Muscle layer of colon (tissue), 2 donors: Measurements from ENCODE around the gene TNFSF8.

ENCODE experiments used
- H3K27ac ChIP-seq: one replicate; pipeline ENCODE4 v1.7.0; 2013; ENCODE audit warnings: low read depth, mild to moderate bottlenecking, low read length, moderate library complexity
- H3K27me3 ChIP-seq, 2 donors: one replicate each; pipeline ENCODE4 v1.7.0; 2013; ENCODE audit warnings: low read length in 2 of 2, mild to moderate bottlenecking in 2 of 2; ENCODE audit not compliant: insufficient read depth in 2 of 2, control insufficient read depth in 1 of 2
- H3K36me3 ChIP-seq: one replicate; pipeline ENCODE4 v1.7.0; 2013; ENCODE audit warnings: mild to moderate bottlenecking, low read length; ENCODE audit not compliant: insufficient read depth
- H3K4me1 ChIP-seq: one replicate; pipeline ENCODE4 v1.7.0; 2013; ENCODE audit warnings: mild to moderate bottlenecking, low read length; ENCODE audit not compliant: insufficient read depth
- H3K4me3 ChIP-seq, 2 donors: one replicate each; pipeline ENCODE4 v1.7.0; 2013; ENCODE audit warnings: low read length in 2 of 2, low read depth in 1 of 2, mild to moderate bottlenecking in 1 of 2, moderate library complexity in 1 of 2
- H3K9ac ChIP-seq: one replicate; pipeline ENCODE4 v1.7.0; 2013; ENCODE audit warnings: low read length
- H3K9me3 ChIP-seq: one replicate; pipeline ENCODE4 v1.7.0; 2013; ENCODE audit warnings: mild to moderate bottlenecking, low read length
- donor health status: abdominal sarcoma.
- donor health status: Adenocarcinoma of cecum.

Gene TNFSF8

GRCh38 chr9:114954956-114955582 lies 24.7 kb upstream of the TNFSF8 start:
- Histone ChIP-seq H3K4me1 (peaks cover 7% of the 10 kb centered on the region), H3K27ac (no peak overlapping the region), H3K4me3 (no peak overlapping the region)

GRCh38 chr9:114953959-114954358 lies 23.6 kb upstream of the TNFSF8 start:
- peaks cover 7% of the 10 kb centered on the region for H3K4me1 ChIP-seq

More at GRCh38 chr9:114954956-114955582, 24.7 kb upstream of the TNFSF8 start:
- Histone ChIP-seq H3K9me3 (no peaks in the 10 kb centered on the region), H3K9ac (no peak overlapping the region), H3K36me3 (no peaks in the 10 kb centered on the region), H3K27me3 (no peaks in the 10 kb centered on the region)

GRCh38 chr9:114953046-114953445 lies 22.7 kb upstream of the TNFSF8 start:
- Histone ChIP-seq H3K9ac (no peak overlapping the region), H3K27ac (no peak overlapping the region), H3K36me3 (no peaks in the 10 kb centered on the region), H3K4me1 (peaks cover 5% of the 10 kb centered on the region), H3K9me3 (no peaks in the 10 kb centered on the region), H3K27me3 (no peaks in the 10 kb centered on the region), H3K4me3 (no peak overlapping the region)

More at GRCh38 chr9:114953959-114954358, 23.6 kb upstream of the TNFSF8 start:
- Histone ChIP-seq H3K4me3 (no peak overlapping the region), H3K36me3 (no peaks in the 10 kb centered on the region), H3K9ac (no peak overlapping the region), H3K27me3 (no peaks in the 10 kb centered on the region), H3K27ac (no peak overlapping the region), H3K9me3 (no peaks in the 10 kb centered on the region)

GRCh38 chr9:114950761-114951160 lies 20.4 kb upstream of the TNFSF8 start:
- Histone ChIP-seq H3K9me3 (no peaks in the 10 kb centered on the region), H3K4me1 (no peaks in the 10 kb centered on the region), H3K9ac (no peak overlapping the region), H3K36me3 (no peaks in the 10 kb centered on the region), H3K4me3 (no peak overlapping the region), H3K27ac (no peak overlapping the region), H3K27me3 (no peaks in the 10 kb centered on the region)

GRCh38 chr9:114947058-114947457 lies 16.7 kb upstream of the TNFSF8 start:
- Histone ChIP-seq H3K27ac (no peak overlapping the region), H3K36me3 (no peaks in the 10 kb centered on the region), H3K9me3 (no peaks in the 10 kb centered on the region), H3K4me1 (no peaks in the 10 kb centered on the region), H3K27me3 (no peaks in the 10 kb centered on the region), H3K4me3 (no peak overlapping the region), H3K9ac (no peak overlapping the region)

GRCh38 chr9:114945616-114946412 lies 15.4 kb upstream of the TNFSF8 start:
- H3K4me1 ChIP-seq, result no peaks in the 10 kb centered on the region
- no peak overlapping the region for H3K9ac ChIP-seq
- H3K27ac ChIP-seq, result no peak overlapping the region
- no peaks in the 10 kb centered on the region for H3K9me3 ChIP-seq
- H3K36me3 ChIP-seq, result no peaks in the 10 kb centered on the region
- H3K27me3 ChIP-seq, result no peaks in the 10 kb centered on the region
- no peak overlapping the region for H3K4me3 ChIP-seq

GRCh38 chr9:114941376-114941775 lies 11.0 kb upstream of the TNFSF8 start:
- H3K4me1 ChIP-seq, result no peaks in the 10 kb centered on the region
- no peak overlapping the region for H3K4me3 ChIP-seq
- no peaks in the 10 kb centered on the region for H3K36me3 ChIP-seq

GRCh38 chr9:114938687-114939575 lies 8.5 kb upstream of the TNFSF8 start:
- H3K27me3 ChIP-seq, result no peaks in the 10 kb centered on the region
- H3K27ac ChIP-seq, result no peak overlapping the region
- no peak overlapping the region for H3K4me3 ChIP-seq
- no peaks in the 10 kb centered on the region for H3K4me1 ChIP-seq
- no peaks in the 10 kb centered on the region for H3K9me3 ChIP-seq
- H3K9ac ChIP-seq, result no peak overlapping the region
- no peaks in the 10 kb centered on the region for H3K36me3 ChIP-seq

More at GRCh38 chr9:114941376-114941775, 11.0 kb upstream of the TNFSF8 start:
- Histone ChIP-seq H3K27me3 (no peaks in the 10 kb centered on the region), H3K9ac (no peak overlapping the region), H3K9me3 (no peaks in the 10 kb centered on the region), H3K27ac (no peak overlapping the region)

GRCh38 chr9:114937516-114937915 lies 7.1 kb upstream of the TNFSF8 start:
- Histone ChIP-seq H3K4me1 (no peaks in the 10 kb centered on the region), H3K9me3 (no peaks in the 10 kb centered on the region), H3K4me3 (no peak overlapping the region), H3K36me3 (no peaks in the 10 kb centered on the region), H3K9ac (no peak overlapping the region), H3K27ac (no peak overlapping the region), H3K27me3 (no peaks in the 10 kb centered on the region)

- Histone ChIP-seq H3K9me3 (no peaks in the 10 kb centered on the region), H3K9ac (no peak overlapping the region), H3K27me3 (no peaks in the 10 kb centered on the region), H3K4me1 (no peaks in the 10 kb centered on the region), H3K4me3 (no peak overlapping the region), H3K36me3 (no peaks in the 10 kb centered on the region), H3K27ac (no peak overlapping the region)
Measured at GRCh38 chr9:114936581-114936980, 6.2 kb upstream of the TNFSF8 start.

GRCh38 chr9:114935119-114935518 lies 4.7 kb upstream of the TNFSF8 start:
- Histone ChIP-seq H3K36me3 (no peaks in the 10 kb centered on the region), H3K27me3 (no peaks in the 10 kb centered on the region), H3K4me3 (no peak overlapping the region), H3K4me1 (no peaks in the 10 kb centered on the region), H3K9me3 (no peaks in the 10 kb centered on the region), H3K9ac (no peak overlapping the region), H3K27ac (no peak overlapping the region)
